K562 (cell line): ENCODE measurements around the gene CYP2D6. TPM values are rescaled to one million over a fixed set of nuclear protein-coding genes. Genes with fewer than 3 reads are reported as not detected.

Experiments
- CBFA2T3 ChIP-seq: fragments of 450-650 bp; IDR thresholded peaks from 2 replicates; pipeline ENCODE4 v1.6.1; 2017
- CREB5 ChIP-seq: fragments of 250-450 bp; sonication (Bioruptor Pico); IDR thresholded peaks from 2 replicates; pipeline ENCODE4 v1.5.0; 2020; ENCODE audit warnings: mild to moderate bottlenecking
- E2F6 ChIP-seq, 2 experiments: IDR thresholded peaks; 2 replicates each; pipeline ENCODE4 v1.6.1; 2011; ENCODE audit warnings: borderline replicate concordance in 1 of 2, control low read depth in 1 of 2, low read depth in 1 of 2, low read length in 1 of 2, mild to moderate bottlenecking in 1 of 2, mixed read lengths in 1 of 2, moderate library complexity in 1 of 2; ENCODE audit not compliant: insufficient read depth in 1 of 2, insufficient read length in 1 of 2, poor library complexity in 1 of 2, severe bottlenecking in 1 of 2; ENCODE audit errors: extremely low read depth in 1 of 2
- ILK ChIP-seq: fragments of 450-650 bp; IDR thresholded peaks from 2 replicates; pipeline ENCODE4 v1.6.1; 2016; ENCODE audit warnings: missing genetic modification characterization, low read depth, mild to moderate bottlenecking, missing compliant biosample characterization, moderate library complexity, borderline replicate concordance
- MLLT1 ChIP-seq, 2 experiments: fragments of 450-650 bp; IDR thresholded peaks; 2 replicates each; pipeline ENCODE4 v1.6.1; 2016
- PPARD ChIP-seq: fragments of 250-450 bp; sonication (Bioruptor Pico); IDR thresholded peaks from 2 replicates; pipeline ENCODE4 v1.8.0; 2022; ENCODE audit warnings: inconsistent platforms, mild to moderate bottlenecking, moderate library complexity
- PRDM10 ChIP-seq: fragments of 450-650 bp; IDR thresholded peaks from 2 replicates; pipeline ENCODE4 v1.6.1; 2018; ENCODE audit not compliant: partially characterized antibody
- SFPQ ChIP-seq: fragments of 200-400 bp; formaldehyde crosslinking; IDR thresholded peaks from 2 replicates; pipeline ENCODE4 v1.6.1; 2017; ENCODE audit warnings: mild to moderate bottlenecking, low read depth, low read length, moderate library complexity
- TCF7 ChIP-seq: sonication (generic); IDR thresholded peaks from 2 replicates; pipeline ENCODE4 v1.6.1; 2016; ENCODE audit warnings: antibody characterized with exemption, borderline replicate concordance
- ZBTB17 ChIP-seq: fragments of 450-650 bp; formaldehyde crosslinking; IDR thresholded peaks from 2 replicates; pipeline ENCODE4 v1.4.0; 2020; ENCODE audit warnings: mild to moderate bottlenecking
- ZNF12 ChIP-seq: sonication (generic); formaldehyde crosslinking; IDR thresholded peaks from 2 replicates; pipeline ENCODE4 v1.4.0; 2020; ENCODE audit warnings: mild to moderate bottlenecking, missing genetic modification reagents
- ZNF212 ChIP-seq: fragments of 450-650 bp; formaldehyde crosslinking; IDR thresholded peaks from 2 replicates; pipeline ENCODE4 v1.4.0; 2020; ENCODE audit warnings: mild to moderate bottlenecking
- ZZZ3 ChIP-seq: fragments of 450-650 bp; IDR thresholded peaks from 2 replicates; pipeline ENCODE4 v1.6.1; 2016; ENCODE audit warnings: antibody characterized with exemption, mild to moderate bottlenecking, moderate library complexity
- polyA plus RNA-seq, 8 experiments: library from polyadenylated mRNA; depleted of rRNA in 4 of 8; stranded (reverse) in 5 of 8; unstranded in 3 of 8; fragments of >200 nt; fragmentation: Nextera tagmentation in 2 of 8; fragmentation: Illumina TruSeq in 1 of 8; extraction: Ambion mirVana in 2 of 8; extraction: Trizol in 1 of 8; gene quantifications; 2 replicates each; pipeline versions ENCODE4 v1.2.1 to v1.2.3, GENCODE V29; 2011 to 2014; ENCODE audit warnings: inconsistent platforms in 1 of 8, missing spikeins in 1 of 8
- total RNA-seq, 7 experiments: library from RNA; depleted of rRNA in 6 of 7; stranded (reverse); fragments of >200 nt in 6 of 7; fragmentation: Illumina TruSeq in 2 of 7; extraction: Trizol in 2 of 7; gene quantifications; 2 replicates each; pipeline versions ENCODE4 v1.2.1 to v1.2.3, GENCODE V29; 2011 to 2021; ENCODE audit warnings: low replicate concordance in 1 of 7

CYP2D6 gene
- total and polyA plus RNA-seq, 9 of the 15 experiments (the other 6 are each of a cell fraction or from before 2014, with no cell fraction given) = 0.04 to 0.20 (median 0.09) TPM; not detected in 5

- TF ChIP-seq PRDM10 (no peak), PPARD (CRISPR knock-in tag) (no peak), TCF7 (no peak), ILK (tag) (no peak), E2F6 (IDR thresholded peaks at IDR 0.05; ENCODE audit: borderline replicate concordance in 1 of 2, extremely low read depth in 1 of 2, insufficient read depth in 1 of 2, insufficient read length in 1 of 2, low read depth in 1 of 2, low read length in 1 of 2, poor library complexity in 1 of 2, severe bottlenecking in 1 of 2) (no peak), ZNF212 (CRISPR knock-in tag) (no peak), CBFA2T3 (no peak), ZZZ3 (no peak), ZNF12 (CRISPR knock-in tag) (no peak), MLLT1 (IDR thresholded peaks at IDR 0.05) (no peak), SFPQ (no peak), CREB5 (no peak), ZBTB17 (CRISPR knock-in tag) (no peak)
These were observed 28.0 kb upstream of the CYP2D6 start (continued) for GRCh38 chr22:42158456-42159132.
